ENCODE measurements around the gene RNF112.

- TF ChIP-seq EZH2phosphoT487 (IDR thresholded peaks at IDR 0.05; ENCODE audit: insufficient read depth, low read depth) (no peak), EZH2 (IDR thresholded peaks at IDR 0.05; ENCODE audit: insufficient read depth, poor library complexity, severe bottlenecking) (no peak)
Observed at GRCh38 chr17:19368229-19368628, 42.8 kb upstream of the RNF112 start.

Data from GM23248 (cell line).